Coronary artery (tissue), 2 donors: ENCODE measurements around the gene RANBP3.

Source experiments
- DNase-seq: peaks from one replicate; pipeline ENCODE4 v3.0.0-alpha.2; 2017; ENCODE audit warnings: low spot score
- H3K27ac ChIP-seq, 2 donors: fragments of 200-600 bp; sonication (generic); one replicate each; pipeline ENCODE4 v1.5.1; 2016 to 2019
- H3K4me3 ChIP-seq: fragments of 200-600 bp; sonication (generic); 2 replicates; pipeline ENCODE4 v1.5.1; 2016; ENCODE audit warnings: mild to moderate bottlenecking, moderate library complexity
- TF ChIP-seq, protein P1 (sequence below): fragments of 200-600 bp; sonication (generic); IDR thresholded peaks from one replicate; pipeline ENCODE4 v1.5.1; 2019; ENCODE audit warnings: antibody characterized with exemption

RANBP3 gene

DNA sequence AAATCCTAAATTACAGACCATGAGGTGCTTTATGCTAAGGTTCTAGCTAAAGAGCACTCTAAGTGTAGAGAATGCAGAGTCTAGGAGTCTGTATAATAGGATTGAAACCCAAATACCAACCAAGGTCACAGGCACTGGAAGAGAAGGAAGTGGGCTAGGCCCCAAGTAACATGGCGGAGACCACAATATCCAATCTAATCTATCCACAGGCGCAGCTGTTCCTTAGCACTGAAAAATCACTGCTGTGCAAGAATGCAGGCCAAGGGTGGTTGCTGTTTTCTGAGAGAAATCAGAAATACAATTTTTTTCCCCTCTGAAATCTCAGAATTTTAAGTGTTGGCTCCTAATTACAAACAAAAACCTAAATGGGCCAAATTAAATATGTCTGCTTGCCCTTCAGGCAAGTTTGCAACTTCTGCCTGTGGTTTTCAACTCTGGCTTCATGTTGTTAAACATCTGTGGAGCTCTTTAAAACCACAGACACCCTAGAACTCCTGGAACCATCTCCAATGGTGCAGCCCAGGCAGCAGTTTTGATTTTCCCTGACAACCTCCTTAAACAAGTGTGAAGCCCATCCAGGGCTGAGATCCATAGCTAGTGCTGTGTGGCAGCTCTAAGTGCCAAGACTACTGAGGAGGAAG, 6.1 kb downstream of the RANBP3 start:
- no peak overlapping the region for H3K27ac ChIP-seq
- no peak for DNase-seq
- TF ChIP-seq, protein P1, sequence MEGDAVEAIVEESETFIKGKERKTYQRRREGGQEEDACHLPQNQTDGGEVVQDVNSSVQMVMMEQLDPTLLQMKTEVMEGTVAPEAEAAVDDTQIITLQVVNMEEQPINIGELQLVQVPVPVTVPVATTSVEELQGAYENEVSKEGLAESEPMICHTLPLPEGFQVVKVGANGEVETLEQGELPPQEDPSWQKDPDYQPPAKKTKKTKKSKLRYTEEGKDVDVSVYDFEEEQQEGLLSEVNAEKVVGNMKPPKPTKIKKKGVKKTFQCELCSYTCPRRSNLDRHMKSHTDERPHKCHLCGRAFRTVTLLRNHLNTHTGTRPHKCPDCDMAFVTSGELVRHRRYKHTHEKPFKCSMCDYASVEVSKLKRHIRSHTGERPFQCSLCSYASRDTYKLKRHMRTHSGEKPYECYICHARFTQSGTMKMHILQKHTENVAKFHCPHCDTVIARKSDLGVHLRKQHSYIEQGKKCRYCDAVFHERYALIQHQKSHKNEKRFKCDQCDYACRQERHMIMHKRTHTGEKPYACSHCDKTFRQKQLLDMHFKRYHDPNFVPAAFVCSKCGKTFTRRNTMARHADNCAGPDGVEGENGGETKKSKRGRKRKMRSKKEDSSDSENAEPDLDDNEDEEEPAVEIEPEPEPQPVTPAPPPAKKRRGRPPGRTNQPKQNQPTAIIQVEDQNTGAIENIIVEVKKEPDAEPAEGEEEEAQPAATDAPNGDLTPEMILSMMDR: no peak
- H3K4me3 ChIP-seq: no peak overlapping the region

- DNase-seq: no peak
- TF ChIP-seq, protein P1: no peak
- H3K27ac ChIP-seq: no peak overlapping the region
- H3K4me3 ChIP-seq: no peak overlapping the region
These were observed 8.5 kb downstream of the RANBP3 start for GRCh38 chr19:5969476-5969875.

- DNase-seq: no peak
- TF ChIP-seq, protein P1: no peak
- H3K4me3 ChIP-seq: peak overlapping the region; percentile 8
- peak overlapping the region in 1 of 2 donors; percentile 61 for H3K27ac ChIP-seq
These were observed 9.2 kb downstream of the RANBP3 start for GRCh38 chr19:5968431-5969373.

GRCh38 chr19:5967994-5968430, 9.9 kb downstream of the RANBP3 start:
- no peak for DNase-seq
- TF ChIP-seq, protein P1: peak; percentile 75
- H3K27ac ChIP-seq: peak overlapping the region in 1 of 2 donors; percentile 61
- H3K4me3 ChIP-seq: peak overlapping the region; percentile 8

GRCh38 chr19:5967571-5967970, 10.4 kb downstream of the RANBP3 start:
- no peak for DNase-seq
- no peak overlapping the region for H3K4me3 ChIP-seq
- H3K27ac ChIP-seq: no peak overlapping the region
- TF ChIP-seq, protein P1: no peak

- TF ChIP-seq, protein P1: no peak
- no peak overlapping the region for H3K27ac ChIP-seq
- H3K4me3 ChIP-seq: no peak overlapping the region
These were observed 11.0 kb downstream of the RANBP3 start for GRCh38 chr19:5966941-5967340.

More at GRCh38 chr19:5966941-5967340, 11.0 kb downstream of the RANBP3 start:
- DNase-seq: no peak
